K562 (cell line): Measurements from ENCODE around the gene KIF5C. TPM values are rescaled to one million over a fixed set of nuclear protein-coding genes. Genes with fewer than 3 reads are reported as not detected.

Source experiments
- ATAC-seq: fragments of 200-7000 bp; cut with Tn5 transposase; 3 replicates; pipeline ENCODE4 v1.9.1; 2020; ENCODE audit warnings: moderate library complexity
- BruUV-seq: library from RNA; stranded (reverse); fragments of 400-500 nt; replicated peaks from 2 replicates; lab custom pipeline; 2021; lab: Mats Ljungman, UMichigan
- CTCF ChIA-PET: fragments of 300-600 bp; formaldehyde crosslinking; extraction: SDS; loops from one replicate; lab custom pipeline; 2021; ENCODE audit warnings: low intra/inter-chr PET ratio; lab: Yijun Ruan, JAX
- POLR2A ChIA-PET: fragments of 300-600, 350-650 bp; sonication (Branson Sonifier 250); formaldehyde crosslinking; extraction: SDS; loops from one replicate; lab custom pipeline; 2021; ENCODE audit warnings: antibody characterized with exemption, inconsistent platforms; lab: Yijun Ruan, JAX
- DNase-seq, 4 experiments: peaks; one replicate each; pipeline versions ENCODE4 v3.0.0 to v3.0.0-alpha.2; 2011 to 2018; ENCODE audit warnings: low spot score in 3 of 4, mixed read lengths in 3 of 4; ENCODE audit errors: extremely low read depth in 1 of 4
- FAIRE-seq: peaks from 2 replicates; lab custom pipeline; 2011; peaks lifted over from hg19 to GRCh38; lab: Jason Lieb, UNC
- H2AFZ ChIP-seq: 2 replicates; pipeline ENCODE4 v1.6.0; 2011; ENCODE audit warnings: low read depth, low read length, control low read depth, inconsistent platforms
- H3K27ac ChIP-seq: fragments of 200-600 bp; 3 replicates; pipeline ENCODE4 v1.8.0; 2011; ENCODE audit warnings: low read depth, mild to moderate bottlenecking, control low read depth, inconsistent platforms, low read length, moderate library complexity, mixed read lengths; ENCODE audit errors: extremely low read depth
- H3K27me3 ChIP-seq, 2 experiments: fragments of 300-600 bp in 1 of 2; 2 replicates in 1 of 2; 3 replicates in 1 of 2; pipeline versions ENCODE4 v1.6.0 to v1.8.0; 2011; ENCODE audit warnings: inconsistent platforms in 2 of 2, low read length in 2 of 2, mild to moderate bottlenecking in 1 of 2, mixed read lengths in 1 of 2, moderate library complexity in 1 of 2; ENCODE audit not compliant: control insufficient read depth in 2 of 2, insufficient read depth in 2 of 2
- H3K36me3 ChIP-seq: fragments of 300-600 bp; 3 replicates; pipeline ENCODE4 v1.8.0; 2011; ENCODE audit warnings: mild to moderate bottlenecking, low read length, inconsistent platforms; ENCODE audit not compliant: control insufficient read depth, insufficient read depth
- H3K4me1 ChIP-seq, 2 experiments: fragments of 200-600 bp in 1 of 2; replicated peaks in 1 of 2; 2 replicates in 1 of 2; 3 replicates in 1 of 2; pipeline versions ENCODE4 v1.5.1 to v1.8.0; 2011; ENCODE audit warnings: inconsistent platforms in 2 of 2, low read length in 2 of 2, mild to moderate bottlenecking in 1 of 2, mixed read lengths in 1 of 2, moderate library complexity in 1 of 2; ENCODE audit not compliant: control insufficient read depth in 2 of 2, insufficient read depth in 2 of 2
- H3K4me2 ChIP-seq: 2 replicates; pipeline ENCODE4 v1.6.1; 2011; ENCODE audit warnings: low read length, control low read depth, inconsistent platforms, mixed read lengths; ENCODE audit not compliant: insufficient read depth
- H3K4me3 ChIP-seq: fragments of 200-600 bp; sonication (generic), shearing (Covaris generic); 2 replicates; pipeline ENCODE4 v1.5.1; 2016; ENCODE audit warnings: control low read depth, inconsistent platforms
- H3K79me2 ChIP-seq: fragments of 200-600 bp; 3 replicates; pipeline ENCODE4 v1.8.0; 2011; ENCODE audit warnings: low read length, inconsistent platforms; ENCODE audit not compliant: control insufficient read depth, insufficient read depth
- H3K9ac ChIP-seq, 2 experiments: 2 replicates each; pipeline versions ENCODE4 v1.6.0 to v1.6.1; 2011; ENCODE audit warnings: low read depth in 2 of 2, low read length in 2 of 2, control low read depth in 1 of 2, inconsistent platforms in 1 of 2, mild to moderate bottlenecking in 1 of 2, mixed read lengths in 1 of 2; ENCODE audit not compliant: insufficient read depth in 1 of 2
- H3K9me1 ChIP-seq: one replicate; pipeline ENCODE4 v1.6.0; 2011; ENCODE audit warnings: inconsistent platforms, mild to moderate bottlenecking, low read length, moderate library complexity; ENCODE audit not compliant: control insufficient read depth, insufficient read depth
- H3K9me3 ChIP-seq: replicated peaks from 2 replicates; pipeline ENCODE4 v1.5.1; 2011; ENCODE audit warnings: low read depth, low read length, inconsistent platforms; ENCODE audit not compliant: control insufficient read depth, insufficient read depth
- H4K20me1 ChIP-seq: replicated peaks from 2 replicates; pipeline ENCODE4 v1.6.1; 2011; ENCODE audit warnings: low read length, inconsistent platforms, mixed read lengths; ENCODE audit not compliant: control insufficient read depth, insufficient read depth
- EGR1 ChIP-seq: fragments of 450-650 bp; conservative IDR thresholded peaks from 2 replicates; pipeline ENCODE4 v1.6.1; 2017; ENCODE audit warnings: mild to moderate bottlenecking
- ETS2 ChIP-seq: IDR thresholded peaks from 2 replicates; pipeline ENCODE4 v1.6.1; 2016; ENCODE audit warnings: borderline replicate concordance, missing genetic modification characterization, mild to moderate bottlenecking, moderate library complexity, missing compliant biosample characterization; ENCODE audit not compliant: poor library complexity, severe bottlenecking
- HMBOX1 ChIP-seq: sonication (generic); IDR thresholded peaks from 2 replicates; pipeline ENCODE4 v1.6.1; 2016
- LCOR ChIP-seq: sonication (generic); formaldehyde crosslinking; IDR thresholded peaks from 2 replicates; pipeline ENCODE4 v1.8.0; 2022; ENCODE audit warnings: mild to moderate bottlenecking, missing genetic modification reagents
- MITF ChIP-seq: IDR thresholded peaks from 2 replicates; pipeline ENCODE4 v1.6.1; 2014; ENCODE audit warnings: antibody characterized with exemption
- NCOR1 ChIP-seq: fragments of 450-650 bp; IDR thresholded peaks from 2 replicates; pipeline ENCODE4 v1.6.1; 2016; ENCODE audit warnings: mild to moderate bottlenecking, moderate library complexity
- NR2C2 ChIP-seq, 2 experiments: fragments of 200-800 bp in 1 of 2; sonication (Bioruptor generic) in 1 of 2; sonication (generic) in 1 of 2; formaldehyde crosslinking in 1 of 2; IDR thresholded peaks; 2 replicates each; pipeline versions ENCODE4 v1.6.1 to v1.8.0; 2016 to 2022; ENCODE audit warnings: mild to moderate bottlenecking in 1 of 2, missing compliant biosample characterization in 1 of 2, missing genetic modification characterization in 1 of 2, missing genetic modification reagents in 1 of 2
- NR4A1 ChIP-seq, 2 experiments: fragments of 250-450 bp in 1 of 2; fragments of 450-650 bp in 1 of 2; sonication (Bioruptor Pico) in 1 of 2; IDR thresholded peaks; 2 replicates each; pipeline versions ENCODE4 v1.4.0 to v1.6.1; 2016 to 2020; ENCODE audit warnings: mild to moderate bottlenecking in 2 of 2, missing compliant biosample characterization in 1 of 2, missing genetic modification characterization in 1 of 2, moderate library complexity in 1 of 2
- SMAD2 ChIP-seq: fragments of 150-350 bp; IDR thresholded peaks from 2 replicates; pipeline ENCODE4 v1.6.1; 2014; ENCODE audit warnings: low read depth, mild to moderate bottlenecking, low read length
- SMARCA5 ChIP-seq: fragments of 450-650 bp; IDR thresholded peaks from 2 replicates; pipeline ENCODE4 v1.6.1; 2016
- TCFL5 ChIP-seq: fragments of 250-450 bp; sonication (Bioruptor Pico); conservative IDR thresholded peaks from 2 replicates; pipeline ENCODE4 v1.6.1; 2021; ENCODE audit warnings: mild to moderate bottlenecking, moderate library complexity, matching md5 sums
- ZC3H8 ChIP-seq: fragments of 450-650 bp; IDR thresholded peaks from 2 replicates; pipeline ENCODE4 v1.6.1; 2017
- ZNF212 ChIP-seq: fragments of 450-650 bp; formaldehyde crosslinking; IDR thresholded peaks from 2 replicates; pipeline ENCODE4 v1.4.0; 2020; ENCODE audit warnings: mild to moderate bottlenecking
- ZNF23 ChIP-seq: fragments of 250-450 bp; sonication (Bioruptor Pico); IDR thresholded peaks from 2 replicates; pipeline ENCODE4 v1.4.0; 2020; ENCODE audit warnings: mild to moderate bottlenecking
- ZNF24 ChIP-seq: fragments of 450-650 bp; IDR thresholded peaks from 2 replicates; pipeline ENCODE4 v1.6.1; 2016
- WGBS: fragments of 100-300 bp; shearing (Covaris generic); methylation state at CpG from one replicate; pipeline ENCODE4 v1.1.6; 2016; ENCODE audit warnings: low coverage, mixed read lengths; ENCODE audit not compliant: insufficient coverage; ENCODE audit errors: missing lambda C conversion rate; 5-methylcytosine and 5-hydroxymethylcytosine counted together
- in situ Hi-C: fragments of 300-500 bp; cut with MboI; formaldehyde crosslinking; loops from 4 replicates; pipeline ENCODE4 v1.15.0; 2018; ENCODE audit warnings: inconsistent platforms, mixed read lengths
- intact Hi-C: fragments of 100-400 bp; cut with micrococcal nuclease; formaldehyde crosslinking; loops from 2 replicates; pipeline ENCODE4 v1.14.2; 2022
- polyA plus RNA-seq, 8 experiments: library from polyadenylated mRNA; depleted of rRNA in 4 of 8; stranded (reverse) in 5 of 8; unstranded in 3 of 8; fragments of >200 nt; fragmentation: Nextera tagmentation in 2 of 8; fragmentation: Illumina TruSeq in 1 of 8; extraction: Ambion mirVana in 2 of 8; extraction: Trizol in 1 of 8; gene quantifications; 2 replicates each; pipeline versions ENCODE4 v1.2.1 to v1.2.3, GENCODE V29; 2011 to 2014; ENCODE audit warnings: inconsistent platforms in 1 of 8, missing spikeins in 1 of 8
- total RNA-seq, 7 experiments: library from RNA; depleted of rRNA in 6 of 7; stranded (reverse); fragments of >200 nt in 6 of 7; fragmentation: Illumina TruSeq in 2 of 7; extraction: Trizol in 2 of 7; gene quantifications; 2 replicates each; pipeline versions ENCODE4 v1.2.1 to v1.2.3, GENCODE V29; 2011 to 2021; ENCODE audit warnings: low replicate concordance in 1 of 7

KIF5C gene
- total and polyA plus RNA-seq, 9 of the 15 experiments (the other 6 are each of a cell fraction or from before 2014, with no cell fraction given): 0.01 to 0.09 (median 0.01) TPM; not detected in 6

GRCh38 chr2:149063177-149063576 is 188.2 kb downstream of the KIF5C start:
- 3% methylated on average over 4 of the region's 4 CpGs for WGBS
- Histone ChIP-seq H3K9me1 (no peaks in the 10 kb centered on the region), H3K27ac (no peak overlapping the region), H3K4me2 (no peak overlapping the region), H3K9ac (no peak overlapping the region), H3K27me3 (no peaks in the 10 kb centered on the region), H3K9me3 (no peaks in the 10 kb centered on the region), H2AFZ (no peak overlapping the region), H3K4me3 (no peak overlapping the region), H4K20me1 (no peaks in the 10 kb centered on the region)
- in situ Hi-C loops: no loop called here
- DNase-seq: no peak
- POLR2A ChIA-PET: interaction anchor here (0.9 kb wide), 1 partner anchor 20 kb away, joined by 3 read pairs; no protein-coding TSS in a partner anchor
- no peak for TF ChIP-seq EGR1
- no peak for TF ChIP-seq NCOR1
- TF ChIP-seq SMAD2: no peak
- no peak for TF ChIP-seq ZNF24
- no peak for TF ChIP-seq ZNF23 (CRISPR knock-in tag)
- TF ChIP-seq ZC3H8: no peak
- TF ChIP-seq MITF: no peak
- TF ChIP-seq NR2C2 (CRISPR knock-in tag; IDR thresholded peaks at IDR 0.05): no peak
- TF ChIP-seq NR2C2 (tag; IDR thresholded peaks at IDR 0.05): no peak
- no peak for TF ChIP-seq TCFL5 (CRISPR knock-in tag)
- no peak for TF ChIP-seq SMARCA5
- TF ChIP-seq NR4A1 (CRISPR knock-in tag; IDR thresholded peaks at IDR 0.05): no peak
- TF ChIP-seq NR4A1 (tag; IDR thresholded peaks at IDR 0.05): no peak
- TF ChIP-seq LCOR (CRISPR knock-in tag): no peak
- no peak for TF ChIP-seq HMBOX1
- TF ChIP-seq ETS2 (tag): no peak
- no peak for TF ChIP-seq ZNF212 (CRISPR knock-in tag)
- TF ChIP-seq, all 486 proteins: peak for 0
- no TSS peak for BruUV-seq
- no peak for ATAC-seq
- intact Hi-C loops: no loop called here
- no peak for FAIRE-seq
- CTCF ChIA-PET: no interaction called here
- no peaks in the 10 kb centered on the region for H3K79me2 ChIP-seq
- H3K36me3 ChIP-seq: no peaks in the 10 kb centered on the region
- H3K4me1 ChIP-seq: no peaks in the 10 kb centered on the region
